ENCODE results near the gene TRIP12.

The TRIP12 gene

DNA sequence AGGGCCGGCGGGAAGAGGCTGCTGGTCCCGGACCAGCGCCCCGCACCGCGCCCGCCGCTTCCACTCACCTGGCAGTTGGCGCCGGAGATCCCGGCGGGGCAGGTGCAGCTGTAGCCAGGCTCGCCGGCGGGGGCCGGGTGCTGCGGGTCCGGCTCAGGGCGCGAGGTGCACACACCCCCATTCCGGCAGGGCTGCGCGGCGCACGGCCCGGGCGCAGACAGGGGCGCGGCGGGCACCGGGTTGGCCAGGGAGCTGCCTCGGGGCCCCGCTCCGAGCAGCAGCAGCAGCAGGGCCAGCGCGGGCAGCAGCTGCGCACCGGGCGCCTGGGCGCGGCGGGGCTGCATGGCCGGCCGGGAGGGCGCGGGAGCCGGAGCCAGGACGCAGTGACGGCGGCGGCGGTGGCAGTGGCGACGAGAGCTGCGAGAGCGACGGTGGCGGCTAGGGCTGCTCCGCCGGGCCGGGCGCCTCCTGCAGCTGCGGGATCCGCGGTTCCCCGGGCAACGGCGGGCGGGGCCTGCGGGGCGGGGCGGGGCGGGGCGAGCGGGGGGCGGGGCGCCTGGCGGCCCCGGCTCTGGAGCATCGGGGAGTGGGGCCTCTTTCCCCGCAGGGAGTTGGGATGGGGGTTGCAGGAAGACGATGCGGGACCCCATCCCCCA is 207.6 kb downstream of the TRIP12 start, which contains the start of gene DNER:
Gene DNER (minus strand): TSS at position 476 of the 656 bp plus-strand sequence. CDS start 132 bp downstream, at position 344.
- DNase-seq (ENCODE audit: extremely low spot score), result peak; percentile 80
- TF ChIP-seq, protein P1, sequence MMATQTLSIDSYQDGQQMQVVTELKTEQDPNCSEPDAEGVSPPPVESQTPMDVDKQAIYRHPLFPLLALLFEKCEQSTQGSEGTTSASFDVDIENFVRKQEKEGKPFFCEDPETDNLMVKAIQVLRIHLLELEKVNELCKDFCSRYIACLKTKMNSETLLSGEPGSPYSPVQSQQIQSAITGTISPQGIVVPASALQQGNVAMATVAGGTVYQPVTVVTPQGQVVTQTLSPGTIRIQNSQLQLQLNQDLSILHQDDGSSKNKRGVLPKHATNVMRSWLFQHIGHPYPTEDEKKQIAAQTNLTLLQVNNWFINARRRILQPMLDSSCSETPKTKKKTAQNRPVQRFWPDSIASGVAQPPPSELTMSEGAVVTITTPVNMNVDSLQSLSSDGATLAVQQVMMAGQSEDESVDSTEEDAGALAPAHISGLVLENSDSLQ (IDR thresholded peaks at IDR 0.05), result no peak
- TF ChIP-seq ELF4 (IDR thresholded peaks at IDR 0.05) (no peak), BHLHE40 (IDR thresholded peaks at IDR 0.05; ENCODE audit: borderline replicate concordance) (no peak), TARDBP (IDR thresholded peaks at IDR 0.05) (no peak), NFRKB (IDR thresholded peaks at IDR 0.05) (no peak), SUZ12 (IDR thresholded peaks at IDR 0.05) (no peak), CTBP1 (IDR thresholded peaks at IDR 0.05; ENCODE audit: borderline replicate concordance) (no peak), ARNT (IDR thresholded peaks at IDR 0.05) (no peak), FOXK2 (IDR thresholded peaks at IDR 0.05) (no peak), ZNF384 (IDR thresholded peaks at IDR 0.05) (no peak), L3MBTL2 (conservative IDR thresholded peaks at IDR 0.05) (no peak), HDGF (IDR thresholded peaks at IDR 0.05; ENCODE audit: borderline replicate concordance) (no peak), LEF1 (IDR thresholded peaks at IDR 0.05; ENCODE audit: borderline replicate concordance) (no peak), FOXM1 (IDR thresholded peaks at IDR 0.05; ENCODE audit: borderline replicate concordance) (no peak), SP1 (IDR thresholded peaks at IDR 0.05) (no peak), FOXA1 (IDR thresholded peaks at IDR 0.05) (no peak)
- ChIA-PET POLR2A (no interaction called here), CTCF (no interaction called here)

Measured in HEK293T (cell line).